HuH-7.5 (cell line): Measurements from ENCODE around the gene SERGEF.
A peak's percentile ranks its signal among the peaks of the same experiment; 100 is the strongest.

Experiments
- DNase-seq: peaks from one replicate; pipeline ENCODE4 v3.0.0; 2011; ENCODE audit warnings: low spot score

Gene SERGEF

GRCh38 chr11:17770917-17771316 lies 241.9 kb downstream of the SERGEF start:
- DNase-seq: no peak

- peak; percentile 86 for DNase-seq
Observed at GRCh38 chr11:17770048-17770652, 242.7 kb downstream of the SERGEF start.

- no peak for DNase-seq
Observed at GRCh38 chr11:17769218-17769617, 243.6 kb downstream of the SERGEF start.

GRCh38 chr11:17768547-17768946 lies 244.3 kb downstream of the SERGEF start:
- DNase-seq: no peak

- no peak for DNase-seq
Observed at GRCh38 chr11:17767914-17768313, 244.9 kb downstream of the SERGEF start.

GRCh38 chr11:17767301-17767885 lies 245.5 kb downstream of the SERGEF start:
- no peak for DNase-seq

- no peak for DNase-seq
Observed at GRCh38 chr11:17766590-17766989, 246.3 kb downstream of the SERGEF start.

- DNase-seq: no peak
Observed at GRCh38 chr11:17766073-17766359, 246.8 kb downstream of the SERGEF start.

- DNase-seq: no peak
Observed at GRCh38 chr11:17765356-17766072, 247.3 kb downstream of the SERGEF start.

GRCh38 chr11:17764446-17765218 lies 248.2 kb downstream of the SERGEF start:
- DNase-seq: no peak

- DNase-seq: no peak
Observed at GRCh38 chr11:17763703-17764102, 249.1 kb downstream of the SERGEF start.

- no peak for DNase-seq
Observed at GRCh38 chr11:17763244-17763643, 249.6 kb downstream of the SERGEF start.

- DNase-seq: no peak
Observed at GRCh38 chr11:17762309-17762974, 250.4 kb downstream of the SERGEF start.

- DNase-seq: peak; percentile 87
Observed at GRCh38 chr11:17760102-17761029, 252.5 kb downstream of the SERGEF start.

- no peak for DNase-seq
Observed at GRCh38 chr11:17755891-17756290, 257.0 kb downstream of the SERGEF start.

- no peak for DNase-seq
Observed at GRCh38 chr11:17753641-17754040, 259.2 kb downstream of the SERGEF start.

- DNase-seq: no peak
Observed at GRCh38 chr11:17753153-17753552, 259.7 kb downstream of the SERGEF start.

- no peak for DNase-seq
Observed at GRCh38 chr11:17752144-17752543, 260.7 kb downstream of the SERGEF start.

- no peak for DNase-seq
Observed at GRCh38 chr11:17751558-17751957, 261.3 kb downstream of the SERGEF start.

- no peak for DNase-seq
Observed at GRCh38 chr11:17750801-17751165, 262.1 kb downstream of the SERGEF start.
